Measurements from ENCODE around the gene ZCCHC14. TPM values are rescaled to one million over a fixed set of nuclear protein-coding genes. Genes with fewer than 3 reads are reported as not detected.

ZCCHC14 gene
- polyA plus RNA-seq, 1 experiment: 2.7 TPM

- CTCF ChIA-PET: interaction anchor here (1.2 to 1.5 kb wide), 3 partner anchors 49 to 170 kb away, joined by 3 to 4 read pairs (median 4); no protein-coding TSS in a partner anchor
- Histone ChIP-seq H3K4me3 (ENCODE audit: low read depth, low read length) (0 out of 2 replicates have a peak overlapping the region, but pooled peaks have one; percentile 0), H3K36me3 (ENCODE audit: control insufficient read depth, insufficient read depth, low read length) (no peaks in the 10 kb centered on the region), H3K27me3 (ENCODE audit: control insufficient read depth, insufficient read depth, low read length) (no peaks in the 10 kb centered on the region)
- peak; percentile 51 for DNase-seq (ENCODE audit: low read depth)
- POLR2A ChIA-PET: interaction anchor here (1.0 kb wide), 1 partner anchor 300 kb away, joined by 3 read pairs; the partner anchor contains the start of gene KLHDC4
- TF ChIP-seq, protein P1, sequence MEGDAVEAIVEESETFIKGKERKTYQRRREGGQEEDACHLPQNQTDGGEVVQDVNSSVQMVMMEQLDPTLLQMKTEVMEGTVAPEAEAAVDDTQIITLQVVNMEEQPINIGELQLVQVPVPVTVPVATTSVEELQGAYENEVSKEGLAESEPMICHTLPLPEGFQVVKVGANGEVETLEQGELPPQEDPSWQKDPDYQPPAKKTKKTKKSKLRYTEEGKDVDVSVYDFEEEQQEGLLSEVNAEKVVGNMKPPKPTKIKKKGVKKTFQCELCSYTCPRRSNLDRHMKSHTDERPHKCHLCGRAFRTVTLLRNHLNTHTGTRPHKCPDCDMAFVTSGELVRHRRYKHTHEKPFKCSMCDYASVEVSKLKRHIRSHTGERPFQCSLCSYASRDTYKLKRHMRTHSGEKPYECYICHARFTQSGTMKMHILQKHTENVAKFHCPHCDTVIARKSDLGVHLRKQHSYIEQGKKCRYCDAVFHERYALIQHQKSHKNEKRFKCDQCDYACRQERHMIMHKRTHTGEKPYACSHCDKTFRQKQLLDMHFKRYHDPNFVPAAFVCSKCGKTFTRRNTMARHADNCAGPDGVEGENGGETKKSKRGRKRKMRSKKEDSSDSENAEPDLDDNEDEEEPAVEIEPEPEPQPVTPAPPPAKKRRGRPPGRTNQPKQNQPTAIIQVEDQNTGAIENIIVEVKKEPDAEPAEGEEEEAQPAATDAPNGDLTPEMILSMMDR (IDR thresholded peaks at IDR 0.05; ENCODE audit: insufficient read depth, low read depth, low read length): no peak
These were observed 27.5 kb downstream of the ZCCHC14 start for GRCh38 chr16:87465306-87465705.

- CTCF ChIA-PET: interaction anchor here (1.2 to 1.5 kb wide), 3 partner anchors 48 to 171 kb away, joined by 3 to 4 read pairs (median 4); no protein-coding TSS in a partner anchor
- peak; percentile 75 for DNase-seq (ENCODE audit: low read depth)
- H3K36me3 ChIP-seq (ENCODE audit: control insufficient read depth, insufficient read depth, low read length): no peaks in the 10 kb centered on the region
- H3K27me3 ChIP-seq (ENCODE audit: control insufficient read depth, insufficient read depth, low read length): no peaks in the 10 kb centered on the region
- POLR2A ChIA-PET: interaction anchor here (1.0 kb wide), 1 partner anchor 301 kb away, joined by 3 read pairs; the partner anchor contains the start of gene KLHDC4
- H3K4me3 ChIP-seq (ENCODE audit: low read depth, low read length): 0 out of 2 replicates have a peak overlapping the region, but pooled peaks have one; percentile 0
- TF ChIP-seq, protein P1 (IDR thresholded peaks at IDR 0.05; ENCODE audit: insufficient read depth, low read depth, low read length): no peak
These were observed 28.0 kb downstream of the ZCCHC14 start for GRCh38 chr16:87464691-87465300.

GRCh38 chr16:87463722-87464690 is 28.8 kb downstream of the ZCCHC14 start:
- ChIA-PET CTCF (interaction anchor here (0.6 to 1.5 kb wide), 4 partner anchors 47 to 189 kb away, joined by 3 to 4 read pairs (median 4); no protein-coding TSS in a partner anchor), POLR2A (no interaction called here)
- Histone ChIP-seq H3K27me3 (ENCODE audit: control insufficient read depth, insufficient read depth, low read length) (no peaks in the 10 kb centered on the region), H3K4me3 (ENCODE audit: low read depth, low read length) (no peak overlapping the region), H3K36me3 (ENCODE audit: control insufficient read depth, insufficient read depth, low read length) (no peaks in the 10 kb centered on the region; the same call in 1 of the 2 replicates)
- TF ChIP-seq, protein P1 (IDR thresholded peaks at IDR 0.05; ENCODE audit: insufficient read depth, low read depth, low read length): no peak
- DNase-seq (ENCODE audit: low read depth): no peak

DNA sequence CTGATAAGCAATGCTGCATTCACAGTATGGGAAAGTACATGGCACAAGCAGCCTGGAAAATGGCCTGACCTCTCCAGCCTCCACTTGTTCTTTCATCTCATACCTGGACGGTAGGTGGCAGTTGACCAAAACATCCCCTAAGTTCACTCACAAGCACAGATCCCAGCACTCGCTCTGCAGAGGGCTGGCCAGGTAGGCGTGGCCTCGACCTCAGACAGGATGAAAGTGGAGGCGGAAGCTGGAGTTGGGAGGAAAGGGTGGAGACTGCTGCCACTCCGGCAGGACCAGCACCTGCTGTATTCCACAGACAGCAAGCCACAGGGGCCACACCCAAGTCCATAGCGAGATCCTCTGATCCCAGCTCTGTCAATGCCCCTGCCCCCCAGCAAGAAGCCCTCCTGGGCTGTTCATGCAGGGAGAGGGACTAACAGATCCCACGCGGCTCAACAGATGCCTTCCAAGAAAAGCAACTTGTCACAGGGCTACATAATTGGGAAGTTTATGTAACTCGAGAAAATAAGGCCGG is 31.3 kb downstream of the ZCCHC14 start:
- H3K4me3 ChIP-seq (ENCODE audit: low read depth, low read length): no peak overlapping the region
- CTCF ChIA-PET: interaction anchor here (0.6 kb wide), 1 partner anchor 9 kb away, joined by 3 read pairs; no protein-coding TSS in a partner anchor
- TF ChIP-seq, protein P1 (IDR thresholded peaks at IDR 0.05; ENCODE audit: insufficient read depth, low read depth, low read length): no peak
- H3K27me3 ChIP-seq (ENCODE audit: control insufficient read depth, insufficient read depth, low read length): no peaks in the 10 kb centered on the region
- POLR2A ChIA-PET: no interaction called here
- H3K36me3 ChIP-seq (ENCODE audit: control insufficient read depth, insufficient read depth, low read length): peaks cover 5% of the 10 kb centered on the region
- DNase-seq (ENCODE audit: low read depth): no peak

Data from BJ (cell line).